Stimulated activated CD4-positive, alpha-beta T cell treated with anti-CD3 and anti-CD28 coated beads, Interleukin-1b, Interleukin-23, amount 100 ng/mL, for 1 hour (primary cell): Measurements from ENCODE around the gene STX1A.
"Not testable (repeated sequence)": the region's sequence is repeated elsewhere in the genome, so short reads cannot be mapped to it uniquely, and the experiment has no call there.

Experiments
- DNase-seq, 2 donors: peaks; one replicate each; pipeline ENCODE4 v3.0.0-alpha.2; 2020; ENCODE audit warnings: low read depth in 2 of 2

Gene STX1A

DNA sequence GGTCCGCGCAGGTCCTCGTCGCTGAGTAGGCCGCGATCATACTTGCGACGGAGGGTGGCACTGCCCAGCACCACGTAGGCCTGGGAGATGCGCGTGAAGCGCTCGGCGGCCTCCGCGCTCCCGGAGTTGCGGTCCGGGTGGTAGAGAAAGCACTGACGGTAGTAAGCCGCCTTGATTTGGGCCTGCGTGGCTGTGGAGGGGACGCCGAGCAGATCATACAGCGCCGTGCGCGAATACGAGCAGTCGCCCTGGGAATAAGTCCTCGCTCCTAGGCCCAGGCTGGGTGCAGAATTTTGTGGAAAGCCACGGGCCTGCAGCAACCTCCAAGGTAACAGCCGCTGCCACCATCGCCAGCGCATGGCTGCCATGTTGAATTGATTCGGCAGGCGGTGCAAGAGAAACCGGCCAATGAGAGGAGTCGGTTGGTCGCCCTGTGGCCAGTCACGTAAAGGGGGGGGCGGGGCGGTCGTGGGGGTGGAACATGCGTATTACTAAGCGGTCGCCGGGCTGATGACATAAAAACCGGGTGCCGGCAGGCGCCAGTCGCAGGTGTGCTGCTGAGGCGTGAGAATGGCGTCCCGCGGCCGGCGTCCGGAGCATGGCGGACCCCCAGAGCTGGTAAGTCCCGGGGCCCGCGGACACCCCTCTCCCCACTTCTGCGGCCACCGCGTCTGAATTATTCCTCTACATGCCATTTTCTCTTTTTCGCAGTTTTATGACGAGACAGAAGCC is 36.2 kb downstream of the STX1A start, which contains the start of the genes BUD23 and DNAJC30:
Gene BUD23, plus strand, starts transcription at position 542 of the 732 bp plus-strand sequence. Its CDS starts 29 bp downstream, at position 571.
Gene DNAJC30, minus strand, starts transcription at position 398 of the 732 bp plus-strand sequence. Its CDS starts 30 bp downstream, at position 368.
- peak; percentile 89 to 97 for DNase-seq

DNA sequence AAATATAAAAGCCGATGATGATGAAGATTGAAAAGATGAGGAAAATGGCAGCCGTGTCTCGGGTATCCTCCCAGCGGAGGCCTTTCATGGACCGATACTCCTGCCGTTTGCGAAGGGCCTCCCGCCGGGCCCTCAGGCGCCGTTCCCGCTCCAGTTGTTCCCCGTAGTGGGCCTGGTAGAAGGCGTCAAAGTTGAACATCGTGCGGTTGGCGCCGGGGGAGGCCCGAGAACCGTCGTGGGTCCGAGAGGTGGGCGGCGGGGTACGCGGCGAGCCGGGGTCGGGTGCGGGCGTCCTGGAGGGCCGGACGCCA is 36.8 kb downstream of the STX1A start:
- no peak for DNase-seq

DNA sequence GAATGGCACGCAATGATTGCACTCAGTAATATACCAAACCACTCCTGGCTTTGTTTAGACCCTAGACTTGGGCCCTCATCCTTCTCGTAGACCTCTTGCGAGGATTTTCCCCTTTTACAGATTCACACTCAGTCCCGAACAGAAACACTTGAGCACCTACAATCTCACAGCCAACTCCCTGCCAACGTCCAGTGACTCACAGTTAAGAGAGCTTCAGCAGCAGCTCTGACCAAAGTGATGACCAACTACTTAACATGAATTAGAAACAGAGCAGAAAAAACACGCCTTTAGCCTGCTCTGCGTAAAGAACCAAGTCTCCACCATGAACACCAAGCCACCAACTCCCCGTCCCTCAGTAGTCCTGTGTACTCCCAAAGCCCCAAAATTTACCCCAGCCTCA is 38.4 kb downstream of the STX1A start:
- no peak for DNase-seq

DNA sequence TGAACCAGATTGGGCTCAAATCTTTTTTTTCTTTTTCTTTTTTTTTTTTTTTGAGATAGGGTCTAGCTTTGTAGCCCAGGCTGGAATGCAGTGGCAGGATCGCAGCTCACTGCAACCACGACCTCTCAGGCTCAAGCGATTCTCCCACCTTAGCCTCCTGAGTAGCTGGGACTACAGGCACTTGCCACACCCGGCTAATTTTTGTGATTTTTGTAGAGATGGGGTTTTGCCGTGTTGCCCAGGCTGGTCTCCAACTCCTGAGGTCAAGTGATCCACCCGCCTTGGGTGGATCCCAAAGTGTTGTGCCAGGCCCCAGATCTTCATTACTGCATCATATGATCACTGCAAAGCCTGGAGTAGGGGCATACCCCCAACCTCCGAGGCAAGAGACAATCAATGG is 39.0 kb downstream of the STX1A start:
- DNase-seq: no peak

DNA sequence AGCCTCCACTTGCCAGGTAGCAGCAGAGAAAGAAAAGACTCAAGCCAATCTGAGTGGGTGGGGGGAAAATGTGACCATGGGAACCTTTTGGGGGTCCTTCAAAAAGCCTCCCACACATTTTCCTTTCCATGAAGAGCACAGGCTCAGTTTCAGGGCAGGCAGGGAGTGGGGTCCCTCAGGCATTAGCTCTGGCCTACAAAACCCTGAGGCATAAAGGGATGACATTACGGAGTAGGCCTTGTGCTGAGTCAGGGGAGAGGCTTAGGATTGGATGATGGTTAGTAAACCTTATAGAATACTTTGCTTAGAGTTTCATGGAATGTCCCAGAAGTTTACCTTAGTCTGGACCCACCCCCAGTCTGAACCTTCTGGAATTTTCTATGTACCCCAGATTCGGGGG is 39.8 kb downstream of the STX1A start:
- no peak for DNase-seq

DNA sequence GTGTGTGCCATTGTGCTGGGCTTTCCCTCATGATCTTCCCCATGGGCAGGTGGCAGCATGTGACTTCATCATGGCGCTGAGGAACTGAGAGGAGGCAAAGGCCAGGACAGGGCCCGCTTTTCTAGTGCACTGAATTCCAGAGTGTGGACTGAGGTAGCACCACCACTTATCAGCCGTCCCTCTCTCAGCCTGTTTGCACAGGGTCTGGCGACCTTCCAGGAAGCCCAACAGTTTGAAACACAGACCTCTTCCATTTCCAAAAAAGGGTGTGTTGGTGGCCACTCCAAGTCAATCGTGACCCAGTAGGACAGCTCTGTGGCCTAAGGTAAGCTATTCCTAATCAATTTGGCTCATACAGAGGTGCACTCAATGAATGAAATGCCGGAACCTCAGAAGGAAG is 40.6 kb downstream of the STX1A start:
- no peak for DNase-seq

DNA sequence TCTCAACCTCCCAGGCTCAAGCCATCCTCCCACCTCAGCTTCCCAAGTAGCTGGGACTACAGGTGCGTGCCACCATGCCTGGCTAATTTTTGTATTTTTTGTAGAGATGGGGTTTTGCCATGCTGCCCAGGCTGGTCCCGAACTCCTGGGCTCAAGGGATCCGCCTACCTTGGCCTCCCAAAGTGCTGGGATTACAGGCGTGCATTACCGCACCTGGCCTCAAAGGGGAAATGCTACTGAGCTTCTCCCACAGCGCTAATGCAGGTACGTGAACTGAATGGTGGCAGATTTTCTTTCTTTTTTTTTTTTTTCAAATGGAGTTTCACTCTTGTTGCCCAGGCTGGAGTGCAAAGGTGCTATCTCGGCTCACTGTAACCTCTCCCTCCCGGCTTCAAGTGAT is 43.4 kb downstream of the STX1A start:
- not testable (repeated sequence) for DNase-seq

DNA sequence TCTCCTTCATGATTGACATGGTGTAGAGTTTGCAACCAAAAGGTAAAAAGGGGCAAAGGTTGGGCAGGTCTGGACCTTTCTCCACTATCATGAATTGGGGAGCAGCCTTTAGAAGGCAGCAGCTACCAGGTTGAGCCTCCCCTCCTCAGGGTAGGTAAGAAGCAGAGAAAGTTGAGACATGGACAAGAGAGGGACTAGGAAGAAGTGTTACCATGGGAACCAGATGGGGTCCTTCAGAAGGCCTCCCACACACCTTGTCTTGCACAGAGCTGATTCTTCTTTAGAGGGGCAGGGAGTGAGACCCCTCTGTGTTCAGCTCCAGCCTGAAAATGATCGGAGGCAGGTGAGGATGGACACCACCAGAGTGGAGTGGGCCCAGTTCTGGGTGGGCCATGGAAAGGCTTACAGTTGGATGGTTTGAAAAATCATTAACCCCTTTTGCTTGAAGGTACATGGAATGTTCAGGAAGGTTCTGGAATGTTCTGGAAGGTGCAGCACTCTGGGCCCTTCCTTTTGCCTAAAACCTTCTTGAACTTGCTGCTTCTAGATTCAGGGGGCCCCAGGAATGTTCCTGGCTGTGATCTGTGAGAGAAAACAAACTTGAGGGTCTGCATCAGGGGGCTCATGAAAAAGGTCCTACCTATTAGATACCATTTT is 44.9 kb downstream of the STX1A start:
- DNase-seq: no peak

DNA sequence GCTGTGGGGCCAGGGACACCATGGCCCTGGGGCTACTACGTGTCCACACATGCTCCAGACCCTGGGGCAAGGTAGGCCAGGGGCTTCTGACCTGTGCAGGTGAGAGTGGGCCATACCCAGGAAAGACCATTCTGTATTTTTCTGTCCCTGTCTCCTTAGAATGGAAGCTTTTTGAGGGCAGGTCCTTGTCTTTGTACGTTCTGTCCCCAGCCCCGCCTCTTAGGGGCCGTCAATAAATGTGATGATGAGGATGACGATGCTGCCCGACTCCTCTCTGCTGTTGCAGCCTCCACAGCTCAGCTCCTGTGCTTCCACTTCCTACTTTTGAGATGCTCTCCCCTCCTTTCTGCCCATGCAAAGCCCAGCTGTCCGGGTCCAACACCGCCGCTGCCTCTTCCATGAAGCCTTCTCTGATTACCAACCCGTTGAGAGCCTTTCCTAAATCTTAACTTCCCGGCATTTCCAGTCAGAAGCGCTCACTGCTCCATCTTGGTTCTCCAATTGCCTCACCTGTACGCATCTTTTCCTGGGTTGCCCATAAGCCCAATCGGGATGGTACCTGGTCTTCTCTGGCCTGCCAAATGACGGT is 47.5 kb downstream of the STX1A start:
- DNase-seq: no peak

DNA sequence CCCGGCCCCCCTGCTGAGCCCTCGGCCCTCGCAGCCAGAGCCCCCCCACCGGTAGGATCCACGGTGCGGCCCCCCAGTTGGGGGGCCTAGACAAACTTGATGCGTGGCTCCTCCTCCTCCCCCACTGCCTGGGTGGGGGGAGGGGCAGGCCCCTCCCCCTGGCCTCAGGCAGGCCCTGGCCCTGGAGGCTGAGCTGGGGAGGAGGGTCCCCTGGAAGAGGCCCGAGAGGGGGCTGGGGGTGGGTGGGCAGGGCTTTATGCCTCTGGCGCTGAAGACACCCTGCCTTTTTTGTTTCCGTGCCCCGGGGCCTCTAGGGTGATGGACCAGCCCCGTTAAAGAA is 48.2 kb downstream of the STX1A start:
- no peak for DNase-seq

DNA sequence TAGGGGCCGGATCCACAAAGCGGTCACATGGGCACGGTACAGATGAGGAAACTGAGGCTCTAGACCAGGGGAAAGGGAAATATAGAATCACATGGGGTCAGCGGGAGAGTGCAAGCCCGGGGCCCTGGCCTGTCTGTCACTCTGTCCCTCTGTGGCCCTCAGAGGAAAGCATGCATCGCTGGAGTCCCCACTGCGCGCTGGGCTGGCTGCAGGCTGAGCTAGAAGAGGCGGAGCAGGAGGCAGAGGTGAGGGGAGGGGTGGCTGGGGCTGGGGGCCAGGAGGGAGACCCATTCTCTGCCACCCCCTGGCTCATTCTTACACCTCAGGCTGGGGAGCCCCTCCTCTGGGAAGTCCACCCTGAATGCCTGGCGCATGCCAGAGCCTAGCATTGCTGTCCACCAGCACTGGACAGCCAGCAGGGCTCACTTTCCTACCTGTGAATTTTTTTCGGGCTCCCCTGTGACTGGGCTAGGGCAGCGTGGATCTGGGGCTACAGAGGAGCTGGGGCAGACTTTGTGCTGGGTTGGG is 49.5 kb downstream of the STX1A start:
- DNase-seq: no peak

DNA sequence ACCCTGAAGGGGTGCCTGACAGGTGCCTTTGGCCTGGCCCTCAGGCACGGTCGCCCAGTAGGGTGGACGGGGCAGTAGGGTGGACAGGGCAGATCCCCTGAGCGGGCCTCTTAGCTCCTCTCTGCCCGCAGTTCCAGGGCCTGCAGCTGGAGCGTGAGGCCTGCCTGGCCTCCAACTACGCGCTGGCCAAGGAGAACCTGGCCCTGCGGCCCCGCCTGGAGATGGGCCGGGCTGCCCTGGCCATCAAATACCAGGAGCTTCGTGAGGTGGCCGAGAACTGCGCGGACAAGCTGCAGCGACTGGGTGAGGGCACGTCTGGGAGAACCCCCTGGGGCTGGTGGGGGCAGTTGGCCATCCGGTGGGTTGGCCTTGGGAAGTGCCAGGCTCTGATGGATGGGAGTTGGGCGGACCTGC is 50.2 kb downstream of the STX1A start:
- DNase-seq: no peak

DNA sequence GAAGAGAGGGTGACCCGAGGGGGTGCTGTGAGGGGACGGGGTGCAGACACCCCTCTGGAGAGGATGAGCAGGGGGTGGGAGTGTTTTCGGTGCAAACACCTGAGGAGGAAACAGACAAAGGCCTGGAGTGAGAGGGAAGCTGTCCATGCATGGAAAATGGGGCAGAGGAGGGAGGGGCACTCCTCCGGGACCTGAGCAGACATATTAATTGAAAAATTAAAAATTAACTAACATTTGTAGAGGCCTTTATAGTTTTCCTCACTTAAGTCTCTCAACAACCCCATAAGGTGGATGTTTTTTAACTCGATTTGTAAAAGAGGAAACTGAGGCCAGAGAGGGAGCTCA is 50.6 kb downstream of the STX1A start:
- no peak for DNase-seq

DNA sequence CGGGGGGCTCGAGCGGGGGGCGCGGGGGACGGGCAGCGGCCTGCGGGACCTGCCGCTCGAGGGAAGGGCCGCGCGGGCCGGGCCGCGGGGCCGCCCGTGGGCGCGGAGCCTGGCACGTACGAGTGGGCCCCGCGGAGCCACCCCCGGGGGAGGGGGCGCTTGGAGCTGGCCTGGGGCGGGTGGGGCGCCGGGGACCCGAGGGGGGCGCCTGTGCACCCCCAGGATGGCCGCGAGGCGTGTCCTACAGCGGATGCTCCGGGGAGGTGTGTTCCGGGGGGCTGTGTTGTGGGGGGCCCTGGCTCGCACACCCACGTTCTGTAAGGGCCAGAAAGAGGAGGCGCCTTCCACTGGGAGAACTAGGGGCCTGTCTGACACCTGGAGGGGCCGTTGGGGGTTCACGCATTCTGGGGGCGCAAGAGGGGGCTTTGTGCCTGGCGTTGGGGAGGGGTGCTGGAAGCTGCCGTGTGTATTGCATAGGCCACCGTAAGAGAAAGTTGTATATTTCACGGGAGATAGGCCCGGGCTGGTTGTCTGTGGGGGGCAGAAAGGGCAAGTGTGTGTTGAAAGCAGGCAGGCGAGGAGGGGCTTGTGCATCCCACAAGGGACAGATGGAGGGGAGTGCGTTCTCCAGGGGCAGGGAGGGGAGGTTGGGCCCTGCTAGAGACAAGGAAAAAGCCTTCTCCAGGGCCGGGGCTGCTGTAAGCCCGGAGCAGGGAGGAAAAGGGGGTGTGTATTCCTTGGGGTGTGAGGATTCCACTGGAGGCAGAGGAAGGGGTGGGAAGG is 51.2 kb downstream of the STX1A start:
- DNase-seq: no peak

DNA sequence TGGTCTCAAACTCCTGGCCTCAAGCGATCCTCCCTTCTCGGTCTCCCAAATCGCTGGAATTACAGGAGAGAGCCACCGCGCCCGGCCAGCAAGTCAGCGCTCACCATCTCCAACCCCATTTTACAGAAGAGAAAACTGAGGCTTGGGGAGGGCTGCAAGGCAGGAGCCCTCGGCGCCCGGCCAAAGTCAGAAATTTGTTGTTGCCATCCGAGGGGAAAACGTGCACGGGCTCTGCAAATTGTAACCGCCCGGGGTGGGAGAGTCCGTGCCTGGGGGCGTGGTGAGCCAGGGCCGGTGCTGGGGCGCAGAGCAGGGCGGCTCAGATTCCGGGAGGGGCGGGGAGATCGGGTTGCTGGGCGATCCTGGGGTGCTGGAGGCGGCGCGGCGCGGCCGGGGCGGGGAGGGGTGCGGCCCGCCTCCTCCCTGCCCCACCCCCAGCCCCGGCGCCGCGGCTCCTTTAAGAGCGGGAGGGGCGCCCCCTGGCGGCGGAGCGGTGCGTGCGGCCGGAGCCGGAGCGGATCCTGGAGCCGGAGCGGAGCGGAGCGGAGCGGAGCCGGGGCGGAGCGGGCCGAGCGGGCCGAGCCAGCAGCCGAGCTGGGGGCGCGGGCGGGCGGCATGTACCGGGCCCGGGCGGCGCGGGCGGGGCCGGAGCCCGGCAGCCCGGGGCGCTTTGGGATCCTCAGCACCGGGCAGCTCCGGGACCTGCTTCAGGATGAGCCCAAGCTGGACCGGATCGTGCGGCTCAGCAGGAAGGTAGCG is 51.9 kb downstream of the STX1A start, which contains the start of gene VPS37D:
Gene VPS37D, plus strand, starts transcription at position 488 of the 759 bp plus-strand sequence. Its CDS starts 128 bp downstream, at position 616.
- peak; percentile 88 to 95 for DNase-seq

DNA sequence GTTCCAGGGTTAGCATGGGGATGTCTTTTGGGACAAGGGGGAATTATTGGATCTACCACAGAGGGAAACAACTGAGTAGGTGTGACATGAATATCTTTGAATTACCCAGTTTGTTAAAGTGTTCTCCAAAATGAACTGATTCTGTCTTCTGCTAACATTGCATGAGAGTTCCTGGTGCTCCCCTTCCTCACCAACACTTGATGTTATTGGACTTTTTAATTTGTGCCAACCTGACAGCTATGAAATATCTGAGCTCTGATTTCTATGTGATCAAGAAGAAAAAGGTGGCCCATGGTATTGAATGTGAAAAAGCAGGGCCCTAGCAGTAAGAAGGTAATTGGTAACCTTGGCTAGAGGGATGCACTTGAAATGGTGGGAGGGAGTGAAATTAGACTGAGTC is 56.4 kb downstream of the STX1A start:
- DNase-seq: no peak

DNA sequence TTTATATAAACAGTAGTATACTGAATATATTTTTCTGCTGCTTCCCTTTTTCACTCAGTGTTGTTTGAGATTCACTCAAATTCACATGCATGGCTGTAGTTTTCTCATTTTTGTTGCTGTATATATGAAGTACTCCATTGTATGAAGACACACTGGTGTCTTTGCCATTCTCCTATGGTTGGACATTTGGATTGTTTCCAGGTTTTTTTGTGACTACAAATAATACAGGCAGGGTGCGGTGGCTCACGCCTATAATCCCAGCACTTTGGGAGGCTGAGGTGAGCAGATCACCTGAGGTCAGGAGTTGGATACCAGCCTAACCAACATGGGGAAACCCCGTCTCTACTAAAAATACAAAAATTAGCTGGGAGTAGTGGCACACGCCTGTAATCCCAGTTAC is 58.9 kb downstream of the STX1A start:
- not testable (repeated sequence) for DNase-seq

DNA sequence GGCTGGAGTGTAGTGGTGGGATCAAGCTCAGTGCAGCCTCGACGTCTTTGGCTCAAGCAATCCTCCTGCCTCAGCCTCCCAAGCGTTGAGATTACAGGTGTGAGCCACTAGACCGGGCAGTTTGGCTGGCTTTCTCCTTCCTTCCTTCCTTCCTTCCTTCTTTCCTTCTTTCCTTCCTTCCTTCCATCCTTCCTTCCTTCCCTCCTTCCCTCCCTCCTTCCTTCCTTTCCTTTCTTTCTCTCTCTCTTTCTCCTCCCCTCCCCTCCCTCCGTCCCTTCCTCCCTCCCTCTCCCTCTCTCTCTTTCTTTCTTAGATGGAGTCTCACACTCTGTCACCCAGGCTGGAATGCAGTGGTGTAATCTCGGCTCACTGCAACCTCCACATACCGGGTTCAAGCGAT is 59.5 kb downstream of the STX1A start:
- DNase-seq: no peak

DNA sequence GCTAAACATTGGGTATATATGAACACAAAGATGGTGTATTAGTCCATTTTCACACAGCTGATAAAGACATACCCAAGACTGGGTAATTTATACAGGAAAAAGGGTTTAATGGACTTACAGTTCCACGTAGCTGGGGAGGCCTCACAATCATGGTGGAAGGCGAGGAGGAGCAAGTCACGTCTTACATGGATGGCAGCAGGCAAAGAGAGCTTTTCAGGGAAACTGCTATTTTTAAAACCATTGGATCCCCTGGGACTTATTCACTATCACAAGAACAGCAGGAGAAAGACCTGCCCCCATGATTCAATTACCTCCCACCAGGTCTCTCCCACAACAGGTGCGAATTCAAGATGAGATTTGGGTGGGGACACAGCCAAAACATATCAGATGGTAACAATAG is 64.2 kb downstream of the STX1A start:
- not testable (repeated sequence) for DNase-seq

DNA sequence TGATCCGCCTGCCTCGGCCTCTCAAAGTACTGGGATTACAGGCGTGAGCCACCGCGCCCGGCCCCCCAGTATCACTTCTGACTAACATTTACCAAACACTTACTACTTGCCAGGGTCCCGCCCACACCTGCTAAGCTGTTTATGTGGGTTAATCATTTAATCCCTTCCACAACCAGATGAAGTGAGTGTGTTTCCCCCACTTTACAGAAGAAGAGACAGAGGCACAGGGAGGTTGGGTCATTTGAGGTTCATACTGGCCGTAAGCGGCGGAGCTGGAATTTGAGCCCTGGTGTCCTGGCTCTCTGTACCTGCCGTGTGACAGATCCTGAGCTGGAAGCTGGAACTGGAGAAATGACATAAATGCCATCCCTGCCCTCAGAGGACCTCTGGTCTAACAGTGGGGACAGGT is 66.9 kb downstream of the STX1A start:
- DNase-seq: no peak

DNA sequence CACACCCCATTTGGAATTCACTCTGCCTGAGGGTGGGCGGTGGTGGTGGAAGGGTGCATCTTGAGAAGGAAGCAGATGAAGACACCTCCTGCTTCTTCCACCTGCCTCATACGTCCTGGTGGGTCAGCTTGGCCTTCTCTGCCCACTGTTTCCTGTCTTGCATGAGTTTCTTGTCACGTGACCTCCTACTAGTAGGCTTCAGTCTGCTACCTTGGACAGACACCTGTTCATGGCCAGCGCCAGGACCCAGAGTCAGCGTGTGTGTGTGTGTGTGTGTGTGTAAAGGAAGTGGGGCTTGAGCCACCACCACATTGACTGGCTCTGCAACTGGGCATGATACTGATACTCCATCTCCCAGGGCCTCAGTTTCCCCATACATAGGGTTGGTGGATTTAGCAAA is 68.9 kb downstream of the STX1A start:
- DNase-seq: no peak
